GM20000 (cell line): ENCODE results near the gene ABI2.

ENCODE experiments used
- DNase-seq: peaks from one replicate; pipeline ENCODE4 v3.0.0; 2012; ENCODE audit warnings: low spot score
- CTCF ChIP-seq: IDR thresholded peaks from 2 replicates; pipeline ENCODE4 v1.5.1; 2012; ENCODE audit warnings: mild to moderate bottlenecking, control low read depth; ENCODE audit errors: extremely low read depth, missing control alignments

The ABI2 gene

GRCh38 chr2:203462308-203462707, 134.1 kb downstream of the ABI2 start:
- no peak for TF ChIP-seq CTCF
- DNase-seq, result no peak

GRCh38 chr2:203463266-203463678, 135.1 kb downstream of the ABI2 start:
- no peak for DNase-seq
- TF ChIP-seq CTCF, result no peak

GRCh38 chr2:203469546-203469945, 141.4 kb downstream of the ABI2 start:
- TF ChIP-seq CTCF, result no peak

GRCh38 chr2:203470371-203470770, 142.2 kb downstream of the ABI2 start:
- DNase-seq, result no peak

More at GRCh38 chr2:203469546-203469945, 141.4 kb downstream of the ABI2 start:
- DNase-seq, result no peak

GRCh38 chr2:203471323-203471722, 143.1 kb downstream of the ABI2 start:
- no peak for TF ChIP-seq CTCF

More at GRCh38 chr2:203470371-203470770, 142.2 kb downstream of the ABI2 start:
- TF ChIP-seq CTCF, result no peak

GRCh38 chr2:203476881-203477280, 148.7 kb downstream of the ABI2 start:
- TF ChIP-seq CTCF, result no peak

More at GRCh38 chr2:203471323-203471722, 143.1 kb downstream of the ABI2 start:
- no peak for DNase-seq

GRCh38 chr2:203480623-203481022, 152.4 kb downstream of the ABI2 start:
- no peak for DNase-seq
- TF ChIP-seq CTCF, result no peak

More at GRCh38 chr2:203476881-203477280, 148.7 kb downstream of the ABI2 start:
- DNase-seq, result no peak
